OCI-LY3 (cell line): ENCODE data around the gene CENPE.

Experiments used
- H2AFZ ChIP-seq: fragments of 200-600, 300-600 bp; shearing (Covaris generic); 2 replicates; pipeline ENCODE4 v1.6.0; 2014; ENCODE audit warnings: antibody characterized with exemption, low read depth, low read length
- H3K27ac ChIP-seq: fragments of 200-600, 300-600 bp; sonication (generic); 2 replicates; pipeline ENCODE4 v1.5.1; 2014; ENCODE audit warnings: mild to moderate bottlenecking, low read length, moderate library complexity, mixed read lengths
- H3K27me3 ChIP-seq: fragments of 200-600, 300-600 bp; sonication (generic); 2 replicates; pipeline ENCODE4 v1.6.1; 2014; ENCODE audit warnings: low read depth, low read length, mixed read lengths
- H3K36me3 ChIP-seq: fragments of 200-600, 300-600 bp; sonication (generic); replicated peaks from 2 replicates; pipeline ENCODE3; 2014; ENCODE audit warnings: low read depth, low read length, mixed read lengths
- H3K4me1 ChIP-seq: fragments of 300-600, 200-600 bp; sonication (generic); 2 replicates; pipeline ENCODE4 v1.6.1; 2014; ENCODE audit warnings: low read length, mixed read lengths
- H3K4me2 ChIP-seq: fragments of 200-600, 300-600 bp; sonication (generic); 2 replicates; pipeline ENCODE4 v1.6.1; 2014; ENCODE audit warnings: low read length, mixed read lengths
- H3K4me3 ChIP-seq: fragments of 300-600, 200-600 bp; sonication (generic); 2 replicates; pipeline ENCODE4 v1.5.1; 2014; ENCODE audit warnings: antibody characterized with exemption, mild to moderate bottlenecking, low read length, moderate library complexity
- H3K79me2 ChIP-seq: fragments of 300-600, 200-600 bp; shearing (Covaris generic); 2 replicates; pipeline ENCODE4 v1.6.1; 2014; ENCODE audit warnings: mild to moderate bottlenecking, low read length, mixed read lengths
- H3K9ac ChIP-seq: fragments of 300-600, 200-600 bp; shearing (Covaris generic); 2 replicates; pipeline ENCODE4 v1.6.0; 2014; ENCODE audit warnings: mild to moderate bottlenecking, low read length, moderate library complexity
- H3K9me3 ChIP-seq: fragments of 200-600, 300-600 bp; shearing (Covaris generic); 2 replicates; pipeline ENCODE4 v1.6.1; 2014; ENCODE audit warnings: low read length, mixed read lengths; ENCODE audit not compliant: insufficient read depth
- H4K20me1 ChIP-seq: fragments of 200-600, 300-600 bp; sonication (generic); 2 replicates; pipeline ENCODE4 v1.6.1; 2016; ENCODE audit warnings: low read length, mixed read lengths; ENCODE audit not compliant: insufficient read depth
- EZH2phosphoT487 ChIP-seq: fragments of 200-600 bp; shearing (Covaris generic); IDR thresholded peaks from 2 replicates; pipeline ENCODE4 v1.6.1; 2018; ENCODE audit warnings: antibody characterized with exemption, mixed run types, low read depth
- TF ChIP-seq, protein P1 (sequence below): fragments of 200-600, 300-600 bp; sonication (generic); IDR thresholded peaks from 2 replicates; pipeline ENCODE4 v1.5.1; 2014; ENCODE audit warnings: antibody characterized with exemption, low read length, low read depth

Gene CENPE

DNA sequence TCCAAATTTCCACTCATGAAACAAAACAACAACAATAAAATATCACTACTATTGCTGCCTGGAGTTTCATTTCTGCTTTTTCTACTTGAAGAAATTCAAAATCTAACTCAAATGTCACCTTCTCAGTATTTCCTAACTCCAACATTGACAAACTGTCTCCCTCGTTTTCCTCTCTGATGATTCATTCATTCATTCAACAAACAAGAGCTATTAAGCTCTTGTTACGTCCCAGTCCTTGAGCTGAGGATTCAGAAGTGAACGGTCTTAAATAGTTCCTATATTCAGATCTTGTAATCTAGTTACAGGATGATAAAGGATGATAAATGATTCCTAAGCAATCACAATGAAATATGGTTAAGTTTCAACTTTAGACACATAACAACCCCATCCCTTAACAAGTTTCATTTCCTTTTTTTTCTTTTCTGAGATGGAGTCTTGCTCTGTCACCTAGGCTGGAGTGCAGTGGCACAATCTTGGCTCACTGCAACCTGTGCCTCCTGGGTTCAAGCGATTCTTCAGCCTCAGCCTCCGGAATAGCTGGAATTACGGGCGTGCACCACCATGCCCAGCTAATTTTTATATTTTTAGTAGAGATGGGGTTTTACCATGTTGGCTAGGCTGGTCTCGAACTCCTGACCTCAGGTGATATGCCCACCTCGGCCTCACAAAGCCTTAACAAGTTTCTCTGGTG is 123.3 kb downstream of the CENPE start:
- H3K36me3 ChIP-seq: peaks cover 22% of the 10 kb centered on the region
- H3K27ac ChIP-seq: no peak overlapping the region
- peak overlapping the region; percentile 86 for H3K4me2 ChIP-seq
- peaks cover 50% of the 10 kb centered on the region for H3K79me2 ChIP-seq
- peak overlapping the region; percentile 92 for H3K4me3 ChIP-seq
- peaks cover 26% of the 10 kb centered on the region for H3K4me1 ChIP-seq
- H2AFZ ChIP-seq: no peak overlapping the region
- H4K20me1 ChIP-seq: peaks cover 10% of the 10 kb centered on the region
- no peaks in the 10 kb centered on the region for H3K9me3 ChIP-seq
- TF ChIP-seq EZH2phosphoT487: no peak
- TF ChIP-seq, protein P1, sequence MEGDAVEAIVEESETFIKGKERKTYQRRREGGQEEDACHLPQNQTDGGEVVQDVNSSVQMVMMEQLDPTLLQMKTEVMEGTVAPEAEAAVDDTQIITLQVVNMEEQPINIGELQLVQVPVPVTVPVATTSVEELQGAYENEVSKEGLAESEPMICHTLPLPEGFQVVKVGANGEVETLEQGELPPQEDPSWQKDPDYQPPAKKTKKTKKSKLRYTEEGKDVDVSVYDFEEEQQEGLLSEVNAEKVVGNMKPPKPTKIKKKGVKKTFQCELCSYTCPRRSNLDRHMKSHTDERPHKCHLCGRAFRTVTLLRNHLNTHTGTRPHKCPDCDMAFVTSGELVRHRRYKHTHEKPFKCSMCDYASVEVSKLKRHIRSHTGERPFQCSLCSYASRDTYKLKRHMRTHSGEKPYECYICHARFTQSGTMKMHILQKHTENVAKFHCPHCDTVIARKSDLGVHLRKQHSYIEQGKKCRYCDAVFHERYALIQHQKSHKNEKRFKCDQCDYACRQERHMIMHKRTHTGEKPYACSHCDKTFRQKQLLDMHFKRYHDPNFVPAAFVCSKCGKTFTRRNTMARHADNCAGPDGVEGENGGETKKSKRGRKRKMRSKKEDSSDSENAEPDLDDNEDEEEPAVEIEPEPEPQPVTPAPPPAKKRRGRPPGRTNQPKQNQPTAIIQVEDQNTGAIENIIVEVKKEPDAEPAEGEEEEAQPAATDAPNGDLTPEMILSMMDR: no peak
- peak overlapping the region; percentile 88; the same call in 1 of the 2 replicates for H3K9ac ChIP-seq
- no peaks in the 10 kb centered on the region for H3K27me3 ChIP-seq

DNA sequence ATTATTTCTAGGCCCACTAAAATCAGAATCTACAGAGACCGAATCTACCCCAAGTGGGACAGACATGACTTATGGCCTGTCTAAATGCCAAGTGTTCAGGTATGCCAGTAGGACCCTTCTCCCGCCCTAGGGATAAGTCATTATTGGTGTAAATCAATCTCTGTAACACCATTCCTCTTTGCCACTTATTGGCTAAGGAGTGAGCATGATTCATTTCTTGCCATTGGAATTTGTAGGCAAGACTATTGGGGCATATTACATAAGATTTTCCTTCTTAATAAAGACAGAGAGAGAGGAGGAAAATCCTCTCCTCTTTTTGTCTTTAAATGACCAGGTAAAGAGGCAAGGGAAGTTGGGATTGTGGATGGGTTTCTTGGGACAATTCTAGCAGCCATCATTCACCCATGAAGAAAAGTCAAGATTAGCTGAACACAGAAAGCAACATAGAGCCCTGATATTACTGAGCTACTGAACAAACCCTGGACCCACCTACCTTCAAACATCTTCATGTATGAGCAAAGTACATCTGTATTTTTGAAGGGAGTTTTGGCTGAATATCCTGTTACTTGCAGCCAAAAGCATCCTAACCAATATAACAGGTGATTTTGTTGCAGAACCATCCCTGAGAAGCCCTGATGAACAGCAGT is 124.2 kb downstream of the CENPE start:
- H3K27ac ChIP-seq: no peak overlapping the region
- no peak overlapping the region for H3K9ac ChIP-seq
- no peak overlapping the region for H2AFZ ChIP-seq
- H3K79me2 ChIP-seq: peaks cover 56% of the 10 kb centered on the region
- H3K4me3 ChIP-seq: no peak overlapping the region
- TF ChIP-seq, protein P1: no peak
- no peak for TF ChIP-seq EZH2phosphoT487
- H3K4me1 ChIP-seq: peaks cover 21% of the 10 kb centered on the region
- no peaks in the 10 kb centered on the region for H3K9me3 ChIP-seq
- no peaks in the 10 kb centered on the region for H3K27me3 ChIP-seq
- peaks cover 10% of the 10 kb centered on the region for H4K20me1 ChIP-seq
- peaks cover 22% of the 10 kb centered on the region for H3K36me3 ChIP-seq
- peak overlapping the region; percentile 86; the same call in 1 of the 2 replicates for H3K4me2 ChIP-seq

DNA sequence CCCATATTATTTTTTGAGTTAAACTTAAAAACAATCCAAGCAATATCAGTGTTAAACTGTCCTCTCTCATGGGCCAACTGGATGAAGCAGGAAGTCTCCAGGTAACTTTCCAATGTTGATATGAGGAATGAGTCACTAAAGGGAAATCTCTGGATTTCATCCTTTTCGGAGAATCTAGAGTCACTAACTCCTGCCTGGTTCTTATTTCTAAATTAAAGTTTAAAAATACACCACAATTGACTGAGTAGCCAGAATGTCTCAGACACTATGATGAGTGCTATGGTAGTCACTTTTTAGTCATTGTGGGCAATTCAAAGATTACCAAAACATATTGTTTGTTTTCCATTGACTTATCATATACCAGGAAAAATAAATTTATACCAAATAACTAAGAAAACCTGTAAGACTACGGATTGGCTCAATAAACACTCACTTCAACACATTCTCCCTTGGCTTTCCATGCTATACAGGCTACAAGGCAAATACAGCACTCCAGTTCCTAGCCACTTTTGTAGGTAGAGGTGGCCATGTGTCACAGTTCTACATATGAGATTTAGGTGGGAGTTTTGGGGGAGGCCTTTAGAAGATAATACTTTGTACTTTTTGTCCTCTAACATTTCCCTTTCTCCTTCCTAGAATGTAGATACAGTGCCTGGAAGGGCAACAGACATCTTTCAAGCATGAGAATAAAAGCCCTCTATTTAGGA is 130.1 kb downstream of the CENPE start:
- Histone ChIP-seq H3K79me2 (peaks cover 31% of the 10 kb centered on the region), H4K20me1 (peaks cover 7% of the 10 kb centered on the region; the same call in 1 of the 2 replicates), H2AFZ (no peak overlapping the region), H3K27me3 (no peaks in the 10 kb centered on the region), H3K9ac (no peak overlapping the region), H3K27ac (no peak overlapping the region), H3K4me3 (no peak overlapping the region), H3K4me1 (no peaks in the 10 kb centered on the region), H3K36me3 (peaks cover 21% of the 10 kb centered on the region), H3K9me3 (no peaks in the 10 kb centered on the region), H3K4me2 (no peak overlapping the region)
- TF ChIP-seq EZH2phosphoT487: no peak
- TF ChIP-seq, protein P1: no peak
